H1 (cell line): ENCODE results near the gene MAGI1. TPM values are rescaled to one million over a fixed set of nuclear protein-coding genes. Genes with fewer than 3 reads are reported as not detected.

Source experiments
- CTCF ChIA-PET: fragments of 300-600 bp; sonication (Branson Sonifier 250); formaldehyde crosslinking; loops from one replicate; lab custom pipeline; 2021; ENCODE audit not compliant: partially characterized antibody; lab: Charles Lee
- POLR2A ChIA-PET: fragments of 300-600 bp; sonication (Branson Sonifier 250); formaldehyde crosslinking; loops from one replicate; lab custom pipeline; 2021; ENCODE audit warnings: inconsistent platforms; ENCODE audit not compliant: partially characterized antibody; lab: Charles Lee
- DNase-seq, 2 experiments: peaks; one replicate each; pipeline versions ENCODE4 v3.0.0 to v3.0.0-alpha.2; 2010 to 2022; ENCODE audit warnings: low spot score in 2 of 2, low read depth in 1 of 2, mixed read lengths in 1 of 2
- FAIRE-seq: peaks from 2 replicates; lab custom pipeline; 2011; peaks lifted over from hg19 to GRCh38; lab: Jason Lieb, UNC
- H2AFZ ChIP-seq: 2 replicates; pipeline ENCODE4 v1.8.1; 2012; ENCODE audit warnings: low read length, inconsistent platforms
- H2AK5ac ChIP-seq: 2 replicates; pipeline ENCODE4 v1.6.1; 2013; ENCODE audit warnings: low read depth, low read length
- H2BK120ac ChIP-seq: replicated peaks from 2 replicates; pipeline ENCODE3; 2013; ENCODE audit warnings: low read depth, low read length, inconsistent platforms
- H2BK12ac ChIP-seq: 2 replicates; pipeline ENCODE4 v1.6.1; 2013; ENCODE audit warnings: low read depth, low read length
- H2BK15ac ChIP-seq: 2 replicates; pipeline ENCODE4 v1.6.1; 2013; ENCODE audit warnings: low read length
- H2BK20ac ChIP-seq: 2 replicates; pipeline ENCODE4 v1.6.1; 2013; ENCODE audit warnings: low read length
- H2BK5ac ChIP-seq: 2 replicates; pipeline ENCODE4 v1.6.1; 2013; ENCODE audit warnings: low read depth, low read length
- H3K14ac ChIP-seq: 2 replicates; pipeline ENCODE4 v1.6.1; 2013; ENCODE audit warnings: inconsistent platforms; ENCODE audit not compliant: insufficient read length
- H3K18ac ChIP-seq: 2 replicates; pipeline ENCODE4 v1.6.1; 2013; ENCODE audit warnings: low read length; ENCODE audit errors: extremely low read depth
- H3K23ac ChIP-seq: 2 replicates; pipeline ENCODE4 v1.6.1; 2013; ENCODE audit warnings: inconsistent platforms; ENCODE audit not compliant: insufficient read length
- H3K23me2 ChIP-seq: 2 replicates; pipeline ENCODE4 v1.6.1; 2013; ENCODE audit warnings: low read depth, low read length
- H3K27ac ChIP-seq: 2 replicates; pipeline ENCODE4 v1.6.1; 2011; ENCODE audit warnings: low read depth, low read length, inconsistent platforms
- H3K27me3 ChIP-seq, 4 experiments: replicated peaks in 1 of 4; 1 replicate in 1 of 4; 2 replicates in 3 of 4; pipeline versions ENCODE4 v1.6.1 to v1.8.1; 2011 to 2013; ENCODE audit warnings: low read length in 3 of 4, mild to moderate bottlenecking in 3 of 4, inconsistent platforms in 2 of 4, mixed read lengths in 2 of 4, moderate library complexity in 1 of 4; ENCODE audit not compliant: control insufficient read depth in 3 of 4, insufficient read depth in 3 of 4; ENCODE audit errors: extremely low read depth in 1 of 4
- H3K36me3 ChIP-seq, 4 experiments: 2 replicates each; pipeline versions ENCODE4 v1.6.1 to v1.8.1; 2011 to 2013; ENCODE audit warnings: mild to moderate bottlenecking in 4 of 4, low read length in 3 of 4, moderate library complexity in 2 of 4, control low read depth in 1 of 4, inconsistent platforms in 1 of 4; ENCODE audit not compliant: insufficient read depth in 4 of 4, control insufficient read depth in 2 of 4
- H3K4ac ChIP-seq: replicated peaks from 2 replicates; pipeline ENCODE3; 2013; ENCODE audit warnings: low read length, low read depth, mixed read lengths, inconsistent platforms; ENCODE audit not compliant: insufficient read length
- H3K4me1 ChIP-seq, 4 experiments: replicated peaks in 1 of 4; 1 replicate in 1 of 4; 2 replicates in 3 of 4; pipeline versions ENCODE4 v1.6.1 to v1.8.1; 2011 to 2013; ENCODE audit warnings: low read length in 3 of 4, inconsistent platforms in 2 of 4, mixed read lengths in 1 of 4; ENCODE audit not compliant: insufficient read depth in 4 of 4, control insufficient read depth in 3 of 4
- H3K4me2 ChIP-seq, 2 experiments: 2 replicates each; pipeline versions ENCODE4 v1.6.1 to v1.8.1; 2011 to 2013; ENCODE audit warnings: low read depth in 2 of 2, low read length in 2 of 2, control low read depth in 1 of 2, inconsistent platforms in 1 of 2, mild to moderate bottlenecking in 1 of 2; ENCODE audit not compliant: insufficient read depth in 1 of 2
- H3K4me3 ChIP-seq, 4 experiments: fragments of 200-600, 300-600 bp in 1 of 4; sonication (generic), shearing (Covaris generic), sonication (Bioruptor Twin) in 1 of 4; 2 replicates each; pipeline versions ENCODE4 v1.5.1 to v1.8.1; 2011 to 2016; ENCODE audit warnings: low read length in 4 of 4, low read depth in 3 of 4, control low read depth in 2 of 4, inconsistent platforms in 2 of 4, mild to moderate bottlenecking in 2 of 4, mixed read lengths in 1 of 4, moderate library complexity in 1 of 4; ENCODE audit not compliant: insufficient read depth in 2 of 4; ENCODE audit errors: extremely low read depth in 1 of 4
- H3K56ac ChIP-seq: replicated peaks from 2 replicates; pipeline ENCODE3; 2013; ENCODE audit warnings: low read depth, mild to moderate bottlenecking, mixed read lengths, low read length, inconsistent platforms; ENCODE audit not compliant: insufficient read length
- H3K79me1 ChIP-seq: 2 replicates; pipeline ENCODE4 v1.6.1; 2013; ENCODE audit warnings: low read depth, low read length, control low read depth
- H3K79me2 ChIP-seq, 2 experiments: 2 replicates each; pipeline versions ENCODE4 v1.6.1 to v1.8.1; 2012 to 2013; ENCODE audit warnings: low read length in 2 of 2, mild to moderate bottlenecking in 2 of 2, inconsistent platforms in 1 of 2; ENCODE audit not compliant: insufficient read depth in 2 of 2, control insufficient read depth in 1 of 2
- H3K9ac ChIP-seq, 4 experiments: replicated peaks in 1 of 4; 1 replicate in 1 of 4; 2 replicates in 3 of 4; pipeline versions ENCODE4 v1.6.1 to v1.8.1; 2011 to 2013; ENCODE audit warnings: low read depth in 3 of 4, low read length in 3 of 4, control low read depth in 2 of 4, mild to moderate bottlenecking in 2 of 4, moderate library complexity in 2 of 4, inconsistent platforms in 1 of 4; ENCODE audit errors: extremely low read depth in 1 of 4
- H3K9me3 ChIP-seq, 2 experiments: 2 replicates each; pipeline versions ENCODE4 v1.6.1 to v1.8.1; 2012 to 2013; ENCODE audit warnings: mild to moderate bottlenecking in 2 of 2, moderate library complexity in 2 of 2, control low read depth in 1 of 2, inconsistent platforms in 1 of 2, low read depth in 1 of 2, low read length in 1 of 2, mixed read lengths in 1 of 2; ENCODE audit not compliant: insufficient read depth in 2 of 2
- H4K20me1 ChIP-seq, 2 experiments: replicated peaks in 1 of 2; 2 replicates each; pipeline versions ENCODE3 to v1.8.1; 2011 to 2013; ENCODE audit warnings: inconsistent platforms in 2 of 2, low read length in 2 of 2, mild to moderate bottlenecking in 1 of 2; ENCODE audit not compliant: insufficient read depth in 2 of 2, control insufficient read depth in 1 of 2
- H4K5ac ChIP-seq: 2 replicates; pipeline ENCODE4 v1.6.1; 2013; ENCODE audit warnings: low read length, low read depth, mixed read lengths, inconsistent platforms; ENCODE audit not compliant: insufficient read length
- H4K8ac ChIP-seq: 2 replicates; pipeline ENCODE4 v1.8.0; 2013; ENCODE audit warnings: mild to moderate bottlenecking, moderate library complexity, low read length, inconsistent platforms; ENCODE audit not compliant: insufficient read depth; ENCODE audit errors: extremely low read depth
- H4K91ac ChIP-seq: replicated peaks from 2 replicates; pipeline ENCODE3; 2013; ENCODE audit warnings: low read length, mixed read lengths, inconsistent platforms; ENCODE audit not compliant: insufficient read length
- EGR1 ChIP-seq: IDR thresholded peaks from 2 replicates; pipeline ENCODE4 v1.6.1; 2011; ENCODE audit warnings: low read depth, low read length, borderline replicate concordance
- HDAC6 ChIP-seq: IDR thresholded peaks from one replicate; pipeline ENCODE4 v1.7.1; 2012; ENCODE audit warnings: low read depth, mild to moderate bottlenecking, inconsistent platforms, low read length, moderate library complexity
- KDM5A ChIP-seq: fragments of 200-600 bp; IDR thresholded peaks from 2 replicates; pipeline ENCODE4 v1.7.1; 2012; ENCODE audit warnings: mild to moderate bottlenecking, low read length, inconsistent platforms, mixed read lengths
- NRF1 ChIP-seq: IDR thresholded peaks from 2 replicates; pipeline ENCODE4 v1.6.1; 2011; ENCODE audit warnings: mild to moderate bottlenecking, low read depth, low read length, improper control_type of control experiment
- POLR2AphosphoS5 ChIP-seq: IDR thresholded peaks from 2 replicates; pipeline ENCODE4 v1.6.1; 2011; ENCODE audit warnings: low read depth, low read length
- RFX5 ChIP-seq: IDR thresholded peaks from 2 replicates; pipeline ENCODE4 v1.6.1; 2011; ENCODE audit warnings: low read depth, low read length, improper control_type of control experiment, borderline replicate concordance
- SP4 ChIP-seq: IDR thresholded peaks from 2 replicates; pipeline ENCODE4 v1.6.1; 2012; ENCODE audit warnings: low read length, inconsistent platforms
- SRF ChIP-seq: IDR thresholded peaks from 2 replicates; pipeline ENCODE4 v1.6.1; 2011; ENCODE audit warnings: mild to moderate bottlenecking, low read depth, low read length, moderate library complexity
- SUZ12 ChIP-seq: fragments of 200-600 bp; sonication (generic); IDR thresholded peaks from 2 replicates; pipeline ENCODE4 v1.6.1; 2012; ENCODE audit warnings: mild to moderate bottlenecking, inconsistent platforms, low read length, moderate library complexity, mixed read lengths
- WGBS, 2 experiments: shearing (Covaris generic) in 1 of 2; methylation state at CpG; one replicate each; pipeline versions ENCODE4 v1.1.6 to v1.1.7; 2013 to 2015; ENCODE audit warnings: low lambda C conversion rate in 2 of 2, mixed read lengths in 2 of 2, inconsistent platforms in 1 of 2, low coverage in 1 of 2, missing lambda C conversion rate in 1 of 2; ENCODE audit not compliant: insufficient replicate concordance in 2 of 2, insufficient coverage in 1 of 2, insufficient read length in 1 of 2; ENCODE audit errors: extremely low coverage in 1 of 2, missing lambda C conversion rate in 1 of 2; 5-methylcytosine and 5-hydroxymethylcytosine counted together
- polyA plus RNA-seq, 7 experiments: library from polyadenylated mRNA; depleted of rRNA in 3 of 7; stranded (reverse) in 5 of 7; unstranded in 2 of 7; fragments of >200 nt in 5 of 7; fragments of 200-250 nt in 2 of 7; gene quantifications; 1 replicate in 5 of 7; 2 replicates in 1 of 7; 4 replicates in 1 of 7; pipeline versions ENCODE4 v1.2.1 to v1.2.3, GENCODE V29; 2011 to 2013; ENCODE audit warnings: missing spikeins in 2 of 7, mixed read lengths in 2 of 7
- total RNA-seq: library from RNA; stranded (reverse); fragmentation: NEBNext Ultra II Directional; extraction: Animal tissue kit (Norgen Biotek cat#: 25700); gene quantifications from 2 replicates; pipeline ENCODE4 v1.2.1, GENCODE V29; 2021
- TF ChIP-seq, protein P1 (sequence below), 3 experiments: IDR thresholded peaks; 1 replicate in 2 of 3; 2 replicates in 1 of 3; pipeline versions ENCODE4 v1.5.1 to v1.6.1; 2011; ENCODE audit warnings: low read length in 3 of 3, mild to moderate bottlenecking in 3 of 3, inconsistent platforms in 2 of 3, low read depth in 1 of 3, moderate library complexity in 1 of 3; ENCODE audit not compliant: insufficient read depth in 1 of 3; ENCODE audit errors: control extremely low read depth in 1 of 3

MAGI1 gene
- total and polyA plus RNA-seq, 2 of the 8 experiments (the other 6 are each of a cell fraction or from before 2014, with no cell fraction given), result 19.8 to 78.0 TPM

DNA sequence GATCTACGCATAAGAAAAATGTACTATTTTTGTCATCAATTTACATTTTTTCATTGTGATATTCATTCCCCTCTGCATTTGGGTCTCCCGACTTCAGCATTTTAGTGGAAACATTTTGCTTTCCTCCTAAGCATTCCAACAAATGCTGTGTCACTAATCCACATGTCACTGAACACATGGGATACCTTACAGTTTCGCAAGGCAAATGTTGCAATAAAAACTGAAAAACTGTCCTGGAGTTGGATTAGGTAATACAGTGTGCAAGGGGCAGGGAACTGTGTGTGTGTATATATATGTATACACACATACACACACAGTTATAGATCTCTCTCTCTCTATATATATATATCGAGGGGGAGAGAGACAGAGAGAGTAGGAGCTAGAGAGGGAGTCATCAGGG is 632.2 kb downstream of the MAGI1 start:
- H4K5ac ChIP-seq, result no peak overlapping the region
- FAIRE-seq, result no peak
- TF ChIP-seq SP4 (no peak), SRF (no peak), NRF1 (no peak), RFX5 (no peak), KDM5A (no peak), SUZ12 (no peak), POLR2AphosphoS5 (no peak), HDAC6 (no peak), EGR1 (no peak)
- TF ChIP-seq, protein P1, sequence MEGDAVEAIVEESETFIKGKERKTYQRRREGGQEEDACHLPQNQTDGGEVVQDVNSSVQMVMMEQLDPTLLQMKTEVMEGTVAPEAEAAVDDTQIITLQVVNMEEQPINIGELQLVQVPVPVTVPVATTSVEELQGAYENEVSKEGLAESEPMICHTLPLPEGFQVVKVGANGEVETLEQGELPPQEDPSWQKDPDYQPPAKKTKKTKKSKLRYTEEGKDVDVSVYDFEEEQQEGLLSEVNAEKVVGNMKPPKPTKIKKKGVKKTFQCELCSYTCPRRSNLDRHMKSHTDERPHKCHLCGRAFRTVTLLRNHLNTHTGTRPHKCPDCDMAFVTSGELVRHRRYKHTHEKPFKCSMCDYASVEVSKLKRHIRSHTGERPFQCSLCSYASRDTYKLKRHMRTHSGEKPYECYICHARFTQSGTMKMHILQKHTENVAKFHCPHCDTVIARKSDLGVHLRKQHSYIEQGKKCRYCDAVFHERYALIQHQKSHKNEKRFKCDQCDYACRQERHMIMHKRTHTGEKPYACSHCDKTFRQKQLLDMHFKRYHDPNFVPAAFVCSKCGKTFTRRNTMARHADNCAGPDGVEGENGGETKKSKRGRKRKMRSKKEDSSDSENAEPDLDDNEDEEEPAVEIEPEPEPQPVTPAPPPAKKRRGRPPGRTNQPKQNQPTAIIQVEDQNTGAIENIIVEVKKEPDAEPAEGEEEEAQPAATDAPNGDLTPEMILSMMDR (IDR thresholded peaks at IDR 0.05; ENCODE audit: control extremely low read depth in 1 of 3, insufficient read depth in 1 of 3, low read depth in 1 of 3, low read length in 3 of 3), result no peak

More for the DNA sequence above, 632.2 kb downstream of the MAGI1 start:
- Histone ChIP-seq H3K27ac (no peak overlapping the region), H3K4ac (no peak overlapping the region), H3K4me1 (peaks cover 10 to 19% (median 13%) of the 10 kb centered on the region in 4 experiments), H3K18ac (no peak overlapping the region), H2BK5ac (no peak overlapping the region), H4K91ac (no peak overlapping the region), H4K20me1 (no peaks in the 10 kb centered on the region), H3K36me3 (no peaks in the 10 kb centered on the region), H3K9me3 (no peaks in the 10 kb centered on the region), H3K23ac (no peak overlapping the region), H3K9ac (no peak overlapping the region), H2AFZ (no peak overlapping the region), H3K4me3 (no peak overlapping the region), H3K79me1 (no peaks in the 10 kb centered on the region), H2AK5ac (no peak overlapping the region), H2BK12ac (no peak overlapping the region), H3K14ac (no peak overlapping the region), H3K23me2 (0 out of 2 replicates have a peak, but pooled peaks cover 1% of the 10 kb centered on the region), H3K4me2 (no peak overlapping the region), H2BK120ac (no peak overlapping the region), H2BK15ac (no peak overlapping the region), H3K27me3 (no peaks in the 10 kb centered on the region), H3K56ac (no peak overlapping the region), H2BK20ac (no peak overlapping the region), H4K8ac (no peak overlapping the region), H3K79me2 (peaks cover 0 to 5% of the 10 kb centered on the region in 2 experiments; a peak in 2 of 4 replicates)
- ChIA-PET CTCF (no interaction called here), POLR2A (no interaction called here)
- no peak for DNase-seq
- WGBS, 2 experiments, result 82% methylated on average over 4 of the region's 4 CpGs; no CpG with 5 or more reads in 1 of the 2 experiments
